GM21360 (cell line): ENCODE measurements around the gene SPATA2.
"Not testable (repeated sequence)": the region's sequence is repeated elsewhere in the genome, so short reads cannot be mapped to it uniquely, and the experiment has no call there.

ENCODE experiments used
- ATAC-seq: cut with Tn5 transposase; IDR thresholded peaks from one replicate; pipeline ENCODE4 v1.9.1; 2021; ENCODE audit warnings: mild to moderate bottlenecking, moderate library complexity; ENCODE audit not compliant: unreplicated experiment

The SPATA2 gene

DNA sequence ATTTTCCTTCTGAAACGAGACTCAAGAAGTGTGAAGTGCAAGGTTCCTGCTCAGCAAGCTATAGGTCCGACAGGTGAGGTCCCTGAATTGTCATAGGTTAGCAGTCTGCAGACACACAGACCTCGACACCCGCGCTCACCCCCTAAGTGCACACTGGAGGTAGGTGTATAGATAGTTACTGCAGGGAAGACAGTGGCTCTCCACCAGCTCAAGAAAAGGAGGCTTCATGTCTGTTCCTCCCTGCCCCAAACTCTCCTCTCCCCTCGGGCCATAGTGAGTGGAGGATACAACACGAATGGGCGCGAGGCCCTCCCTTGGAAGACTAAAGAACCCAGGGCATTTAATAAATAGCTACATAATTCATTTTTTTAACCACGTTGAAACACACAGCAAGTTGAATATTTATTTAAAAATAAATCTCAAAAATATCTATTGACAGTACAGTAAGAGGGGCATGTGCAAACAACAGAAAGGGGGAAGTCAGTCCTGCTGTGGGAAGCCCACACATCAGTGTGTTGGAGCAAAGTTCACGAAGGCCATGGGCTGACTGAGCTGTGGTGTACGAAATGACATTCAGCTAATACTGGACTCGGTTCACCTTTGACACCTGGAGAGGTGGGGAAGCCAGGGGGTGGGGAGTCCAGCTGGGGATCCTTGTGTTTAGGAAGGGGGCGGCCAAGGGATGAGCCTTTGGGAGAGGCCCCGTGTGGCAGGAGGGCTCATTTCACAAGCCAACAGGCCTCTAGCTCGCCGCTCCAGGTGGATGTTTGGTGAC is 10.7 kb downstream of the SPATA2 start:
- no peak for ATAC-seq

DNA sequence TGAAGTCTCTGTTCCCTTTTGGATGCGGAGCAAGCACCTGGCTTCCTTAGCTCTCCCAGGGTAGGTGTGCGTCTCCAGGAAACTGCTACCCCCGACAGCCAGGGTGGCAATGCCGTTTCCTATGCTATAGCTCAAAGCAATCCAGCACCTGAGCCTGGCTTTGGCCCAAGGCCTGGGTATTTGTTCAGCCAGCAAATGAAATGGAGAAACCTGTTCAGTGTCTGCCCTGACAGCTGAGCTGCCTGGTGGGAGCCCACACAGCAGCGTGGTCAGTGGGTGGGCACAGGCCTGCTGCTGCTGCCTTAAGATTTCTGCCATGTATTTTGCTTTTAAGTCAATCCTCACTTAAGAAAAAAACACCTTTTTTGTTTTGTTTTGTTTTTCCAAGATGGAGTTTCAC is 13.7 kb downstream of the SPATA2 start:
- no peak for ATAC-seq

DNA sequence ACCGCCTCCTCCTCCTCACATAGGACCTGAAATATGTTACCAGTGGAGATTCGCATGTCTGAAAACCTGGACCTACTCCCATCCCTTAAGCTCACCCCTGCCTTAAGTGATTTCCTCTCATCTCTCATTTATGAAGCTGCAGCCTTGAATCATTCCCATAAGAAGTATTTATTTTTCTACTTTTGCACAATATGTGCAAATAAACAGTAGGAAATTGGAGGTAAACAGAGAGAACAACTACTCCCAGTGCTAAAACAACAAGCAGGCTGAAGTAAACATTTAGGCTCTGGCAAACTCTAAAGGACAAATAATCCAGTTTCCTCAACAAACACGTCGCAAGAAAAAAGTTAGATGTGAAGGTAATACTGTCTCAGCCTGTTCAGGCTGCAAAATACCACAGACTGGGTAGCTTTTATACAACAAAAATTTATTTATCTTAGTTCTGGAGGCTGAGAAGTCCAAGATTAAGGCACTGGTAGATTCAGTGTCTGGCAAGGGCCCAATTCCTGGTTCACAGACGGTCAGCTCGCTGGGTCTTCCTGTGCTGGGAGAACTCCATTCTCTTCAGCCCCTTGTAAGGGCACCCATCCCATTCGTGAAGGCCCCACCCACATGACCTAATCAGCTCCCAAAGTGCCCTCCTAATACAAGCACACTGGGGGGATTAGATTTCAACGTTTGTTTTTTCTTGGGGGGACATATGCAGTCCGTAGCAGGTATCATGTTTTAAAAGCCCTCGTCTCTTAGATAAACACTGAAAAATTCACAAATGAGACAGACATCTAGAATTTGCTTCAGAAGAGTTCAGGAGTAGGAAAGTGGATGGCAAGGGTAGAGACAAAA is 15.6 kb downstream of the SPATA2 start:
- ATAC-seq = no peak

DNA sequence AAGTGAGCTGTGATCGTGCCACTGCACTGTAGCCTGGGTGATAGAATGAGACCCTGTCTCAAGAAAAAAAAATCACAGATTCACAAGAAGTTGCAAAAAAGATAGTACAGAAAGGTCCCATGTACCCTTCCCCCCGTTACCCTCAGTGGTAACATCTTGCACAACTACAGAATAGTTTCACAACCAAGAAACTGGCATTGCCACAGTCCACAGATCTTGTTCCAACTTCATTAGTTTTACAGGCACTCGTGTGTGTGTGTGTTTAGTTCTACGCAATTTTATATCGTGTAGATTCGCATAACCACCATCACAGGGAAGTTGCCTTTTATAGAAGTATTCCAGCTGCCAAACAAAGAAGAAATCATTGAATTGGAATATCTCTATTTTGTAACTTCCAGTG is 19.1 kb downstream of the SPATA2 start:
- ATAC-seq = no peak

DNA sequence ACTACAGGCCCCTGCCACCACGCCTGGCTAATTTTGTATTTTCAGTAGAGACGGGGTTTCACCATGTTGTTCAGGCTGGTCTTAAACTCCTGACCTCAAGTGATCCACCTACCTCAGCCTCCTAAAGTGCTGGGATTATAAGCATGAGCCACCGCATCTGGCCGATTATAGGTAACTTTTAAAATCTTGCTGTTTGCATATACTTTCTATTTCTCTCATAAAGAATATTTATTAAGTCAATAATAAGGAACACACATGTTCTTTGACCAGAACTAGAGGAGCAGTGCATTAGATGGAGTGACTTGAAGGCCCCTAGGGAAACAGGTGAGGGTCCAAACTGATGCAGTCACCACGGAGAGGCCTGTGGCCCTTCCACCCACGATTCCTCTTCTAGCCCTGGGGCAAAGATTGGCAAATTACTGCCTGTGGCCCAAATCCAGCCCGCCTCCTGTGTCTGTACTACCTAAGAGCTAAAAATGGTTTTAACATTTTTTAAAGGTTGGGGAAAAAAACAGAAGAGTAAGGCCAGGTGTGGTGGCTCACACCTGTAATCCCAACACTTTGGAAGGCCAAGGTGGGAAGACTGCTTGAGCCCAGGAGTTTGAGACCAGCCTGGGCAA is 19.7 kb downstream of the SPATA2 start:
- not testable (repeated sequence) for ATAC-seq

DNA sequence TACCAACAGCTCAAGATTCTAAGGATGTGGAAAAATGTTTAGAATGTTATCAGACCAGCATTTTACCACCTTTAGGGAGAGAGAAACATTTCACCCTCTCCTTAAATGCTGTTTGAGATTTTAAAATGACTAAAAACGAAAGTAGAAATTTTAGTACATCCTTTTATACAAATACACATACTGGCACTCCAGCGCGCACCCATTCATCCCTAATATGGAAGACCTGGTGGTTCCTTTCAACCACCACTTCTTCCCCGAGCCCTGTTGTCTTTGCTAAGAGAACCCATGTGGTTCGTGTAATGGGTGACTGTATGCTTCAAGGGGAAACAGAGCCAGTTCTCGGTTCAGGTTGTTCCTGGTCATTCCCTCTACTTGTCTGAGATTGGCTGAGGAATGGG is 21.3 kb downstream of the SPATA2 start:
- ATAC-seq = no peak

DNA sequence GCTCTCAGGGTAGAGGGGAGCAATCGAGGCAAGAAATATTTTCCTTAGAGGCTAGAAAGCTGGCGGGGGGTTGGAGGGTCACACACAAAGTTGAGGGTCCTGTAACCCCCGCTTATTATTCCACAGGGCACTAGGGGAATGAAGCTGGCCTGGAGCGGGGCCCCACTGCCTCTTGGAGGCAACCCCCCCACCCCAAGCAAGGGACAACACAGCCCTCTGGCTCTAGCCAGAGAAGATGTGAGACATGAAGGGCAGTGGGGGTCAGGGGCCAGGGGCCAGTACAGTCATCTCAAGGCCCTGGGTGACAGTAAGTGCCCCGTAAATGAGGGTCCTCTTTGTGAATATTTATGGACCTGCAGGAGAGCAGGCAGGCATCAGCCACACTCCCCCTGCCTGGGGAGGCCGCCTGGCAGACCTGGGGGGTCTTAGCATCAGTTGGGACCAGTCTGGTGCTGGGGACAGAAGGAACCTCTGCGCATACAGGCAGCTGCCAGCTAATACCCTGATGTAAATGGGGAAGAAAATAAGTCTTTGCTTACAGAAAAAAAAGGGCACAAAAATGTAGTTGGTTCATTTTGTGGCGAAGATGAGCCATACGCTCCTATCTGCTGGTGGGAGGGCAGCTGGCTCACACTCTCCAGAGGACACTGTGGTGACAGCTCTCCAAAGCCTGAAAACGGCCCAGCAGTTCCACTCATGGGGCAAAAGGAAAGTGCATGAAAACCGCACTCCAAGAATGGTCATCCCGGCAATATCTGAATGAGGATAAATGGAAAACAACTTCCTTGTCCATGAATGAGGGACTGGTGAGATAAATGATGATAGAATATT is 21.9 kb downstream of the SPATA2 start:
- ATAC-seq = no peak

DNA sequence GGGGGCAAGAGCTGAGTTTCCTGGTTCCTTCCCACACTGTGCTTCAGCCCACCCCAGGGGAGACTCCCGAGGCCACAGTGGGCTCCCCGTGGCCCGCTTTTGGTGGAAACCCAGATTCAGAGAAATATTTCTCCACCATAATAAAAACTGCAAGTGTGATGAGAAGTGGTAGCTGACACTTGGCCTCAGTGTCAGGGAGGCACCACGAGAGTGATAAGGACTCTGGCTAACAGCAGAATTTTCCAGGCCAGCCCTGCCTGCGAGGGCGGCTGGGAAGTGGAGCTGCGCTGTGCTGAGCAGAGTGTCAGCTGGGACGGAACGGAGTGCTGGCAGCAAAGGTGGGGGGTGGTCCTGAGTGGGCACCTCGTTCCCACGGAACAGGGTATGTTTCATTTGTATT is 22.5 kb downstream of the SPATA2 start:
- ATAC-seq = no peak

DNA sequence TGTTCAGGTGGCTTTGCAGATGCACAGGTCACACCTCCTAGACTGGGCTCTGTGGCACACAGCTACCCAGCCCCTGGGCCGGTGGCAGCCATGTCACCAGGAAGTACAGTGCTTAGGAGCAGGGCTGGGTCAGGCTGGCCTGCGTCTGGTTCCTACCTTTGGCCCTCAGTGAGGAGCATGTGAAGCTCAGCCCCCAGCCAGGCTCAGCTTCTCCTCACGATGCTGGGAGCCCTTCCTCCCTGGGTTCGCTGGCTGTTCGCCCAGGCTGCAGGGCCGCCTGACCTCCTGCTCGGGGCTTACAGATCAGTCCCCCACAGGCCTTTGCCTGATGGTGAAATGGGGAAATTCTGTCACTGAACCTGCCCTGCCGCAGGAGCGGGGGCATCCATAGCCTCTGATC is 23.1 kb downstream of the SPATA2 start:
- no peak for ATAC-seq

DNA sequence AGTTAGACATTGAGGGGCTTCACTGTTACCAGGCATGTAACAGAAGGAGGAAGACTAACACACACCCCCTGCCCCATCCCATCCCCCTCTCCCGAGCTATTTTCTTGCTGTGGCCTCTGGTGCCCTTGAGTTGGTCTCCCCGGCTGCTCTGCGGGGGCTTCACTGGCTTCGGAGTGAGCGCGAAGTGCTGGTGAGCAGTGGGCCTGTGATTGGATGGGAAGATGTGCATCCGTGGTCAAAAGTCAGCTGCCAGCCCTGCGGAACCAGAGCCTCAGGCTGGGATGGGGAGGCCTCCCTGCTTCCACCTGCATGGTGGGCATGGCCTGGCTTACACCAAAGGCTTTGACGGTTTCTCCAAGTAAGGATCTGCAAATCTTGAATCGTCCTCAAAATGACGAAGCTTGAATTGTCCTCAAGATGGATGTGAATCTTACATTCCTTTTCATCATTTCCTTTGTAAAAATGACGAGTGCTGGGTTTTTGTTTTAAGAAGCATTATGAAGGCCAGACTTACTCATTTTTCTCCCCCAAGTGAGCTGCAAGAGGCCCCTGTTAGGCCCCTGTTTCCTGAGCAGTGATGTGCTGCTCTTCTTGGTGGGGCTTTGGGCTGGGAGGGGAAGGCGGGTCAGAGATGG is 23.7 kb downstream of the SPATA2 start:
- no peak for ATAC-seq

DNA sequence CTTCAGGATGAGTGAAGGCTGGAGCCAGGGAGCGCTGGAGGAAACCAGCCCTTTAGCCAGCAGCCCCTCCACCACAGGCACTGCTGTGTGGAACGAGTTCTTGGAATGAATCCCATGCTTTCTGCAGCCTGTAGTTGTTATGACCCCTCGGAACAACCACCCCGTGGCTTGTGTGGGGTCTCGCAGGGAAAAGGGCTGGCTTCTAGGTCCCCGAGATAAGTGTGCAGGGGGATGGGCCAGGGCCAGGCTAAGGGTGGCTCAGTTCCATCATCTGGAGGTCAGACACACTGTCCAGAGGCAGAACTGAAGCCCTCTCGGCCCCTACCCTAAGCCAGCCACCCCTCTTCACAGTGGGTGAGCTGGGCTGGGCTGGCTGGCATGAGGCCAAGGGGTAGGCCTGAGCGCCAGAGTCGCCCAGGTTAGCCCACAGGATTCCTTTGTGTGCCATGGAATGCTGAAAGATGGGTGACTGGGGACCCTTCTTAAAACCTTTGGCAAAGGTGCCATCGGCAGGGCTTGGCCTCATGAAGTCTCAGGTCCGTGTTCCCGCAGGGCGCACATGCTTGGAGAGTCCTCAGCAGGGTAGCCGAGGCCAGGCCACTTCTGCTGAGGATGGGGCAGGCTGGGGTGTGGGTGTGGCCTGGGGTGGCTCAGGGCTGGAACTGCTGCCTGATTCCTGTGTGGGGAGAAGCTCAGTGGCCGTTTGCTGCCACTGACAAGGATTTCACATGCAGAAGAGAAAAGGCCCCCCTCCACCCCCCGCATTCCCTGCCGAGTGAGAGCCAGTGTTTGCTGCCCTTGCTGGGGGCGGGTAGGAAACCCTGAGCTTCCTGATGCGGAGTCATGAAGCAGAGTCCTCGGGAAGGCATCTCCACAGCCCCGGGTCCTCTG is 24.6 kb downstream of the SPATA2 start:
- no peak for ATAC-seq

DNA sequence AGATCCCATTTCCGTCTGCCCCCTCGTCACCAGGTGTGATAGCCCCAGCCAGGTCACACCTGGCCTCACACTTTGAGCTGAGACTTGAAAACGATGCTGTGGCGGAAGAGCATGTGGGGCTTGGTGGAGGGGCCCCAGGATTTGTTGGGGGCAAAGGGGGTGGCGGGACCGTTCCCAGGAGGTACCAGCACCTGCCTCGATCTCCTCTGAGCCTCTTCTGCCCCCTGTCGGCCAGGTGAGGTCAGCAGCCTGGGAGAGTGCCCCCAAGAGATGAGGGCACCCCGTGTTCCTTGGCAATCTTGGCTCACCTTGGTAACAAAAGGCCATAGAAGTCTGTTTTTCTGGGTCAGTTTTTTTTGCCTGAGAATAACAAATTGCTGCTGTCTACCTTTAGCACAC is 25.4 kb downstream of the SPATA2 start:
- no peak for ATAC-seq

DNA sequence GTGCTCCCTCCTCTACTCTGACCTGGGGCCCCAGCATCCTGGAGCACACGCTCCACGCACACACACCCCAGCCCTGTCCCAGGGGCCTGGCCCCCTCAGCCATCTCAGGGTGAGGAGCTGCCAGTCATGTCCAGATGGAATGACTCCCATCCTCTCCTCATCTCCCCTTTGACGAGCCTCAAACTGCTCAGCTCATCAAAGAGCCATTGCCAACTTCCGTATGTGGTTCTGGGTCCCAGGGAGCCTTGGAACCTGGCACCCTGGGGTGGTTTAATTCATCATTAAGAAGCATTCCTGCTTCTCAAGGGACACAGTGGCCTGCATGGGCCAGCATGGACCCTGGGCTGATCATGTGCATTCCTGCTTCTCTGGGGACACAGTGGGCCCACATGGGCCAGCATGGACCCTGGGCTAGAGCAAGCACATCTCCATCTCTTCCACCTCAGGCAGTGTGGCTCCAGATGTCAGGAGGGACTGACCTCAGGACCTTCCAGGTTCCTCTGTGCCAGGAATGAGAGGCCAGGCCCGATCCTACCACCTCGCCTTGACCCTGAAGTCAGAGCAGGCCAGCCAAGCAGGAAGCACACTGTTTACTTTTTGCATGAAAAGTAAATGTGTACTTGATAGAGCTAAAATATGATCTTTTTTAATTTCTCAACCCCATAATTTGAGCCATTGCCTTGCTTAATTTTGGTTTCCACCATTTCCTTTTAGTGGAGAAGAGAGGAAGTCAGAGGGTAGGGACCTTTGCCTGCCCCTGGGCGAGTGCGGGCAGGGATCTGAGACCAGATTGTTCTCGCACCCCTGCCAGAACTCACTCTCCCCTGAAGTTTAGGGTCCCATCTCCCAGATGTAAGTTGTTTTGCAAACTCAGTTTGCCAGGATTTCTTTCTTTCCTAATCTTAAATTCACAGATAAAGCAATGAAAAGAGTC is 26.1 kb downstream of the SPATA2 start:
- ATAC-seq = no peak

DNA sequence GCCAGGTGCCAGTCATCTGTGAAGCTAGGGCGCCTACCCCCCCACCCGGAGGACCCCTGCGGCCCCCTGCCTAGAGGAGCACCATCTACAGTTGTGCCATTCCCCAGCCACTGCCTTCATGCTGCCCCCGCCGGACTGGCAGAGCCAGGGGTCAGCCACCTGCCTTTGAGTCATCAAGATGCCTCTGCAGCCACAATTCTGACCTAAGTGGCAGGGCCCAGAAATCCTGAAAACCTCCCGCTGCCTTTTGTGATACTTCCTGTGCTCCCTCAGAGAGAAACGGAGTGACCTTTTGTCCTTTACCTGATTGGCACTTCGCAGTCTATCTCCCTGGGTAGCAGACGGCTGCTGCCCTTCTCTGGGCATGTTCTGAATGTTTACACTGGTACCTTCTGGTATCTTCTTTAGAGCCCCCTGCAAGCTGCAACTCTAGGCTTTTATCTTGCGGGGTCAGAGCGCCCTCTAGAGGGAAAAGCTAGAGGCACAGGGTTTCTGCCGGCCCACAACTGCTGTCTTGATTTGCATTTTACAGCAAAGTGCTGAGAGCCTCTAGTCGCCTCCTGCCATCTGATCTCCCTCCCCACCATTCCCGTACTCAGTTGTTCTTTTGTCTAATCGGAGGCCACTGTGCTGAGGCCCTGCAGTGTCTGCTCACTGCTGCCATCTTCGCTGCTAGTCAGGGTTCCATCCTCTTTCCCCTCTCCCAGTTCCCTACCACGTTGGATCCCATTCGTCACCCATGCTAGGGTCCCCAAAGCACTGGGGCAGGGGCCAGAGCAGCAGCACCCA is 26.9 kb downstream of the SPATA2 start:
- no peak for ATAC-seq

DNA sequence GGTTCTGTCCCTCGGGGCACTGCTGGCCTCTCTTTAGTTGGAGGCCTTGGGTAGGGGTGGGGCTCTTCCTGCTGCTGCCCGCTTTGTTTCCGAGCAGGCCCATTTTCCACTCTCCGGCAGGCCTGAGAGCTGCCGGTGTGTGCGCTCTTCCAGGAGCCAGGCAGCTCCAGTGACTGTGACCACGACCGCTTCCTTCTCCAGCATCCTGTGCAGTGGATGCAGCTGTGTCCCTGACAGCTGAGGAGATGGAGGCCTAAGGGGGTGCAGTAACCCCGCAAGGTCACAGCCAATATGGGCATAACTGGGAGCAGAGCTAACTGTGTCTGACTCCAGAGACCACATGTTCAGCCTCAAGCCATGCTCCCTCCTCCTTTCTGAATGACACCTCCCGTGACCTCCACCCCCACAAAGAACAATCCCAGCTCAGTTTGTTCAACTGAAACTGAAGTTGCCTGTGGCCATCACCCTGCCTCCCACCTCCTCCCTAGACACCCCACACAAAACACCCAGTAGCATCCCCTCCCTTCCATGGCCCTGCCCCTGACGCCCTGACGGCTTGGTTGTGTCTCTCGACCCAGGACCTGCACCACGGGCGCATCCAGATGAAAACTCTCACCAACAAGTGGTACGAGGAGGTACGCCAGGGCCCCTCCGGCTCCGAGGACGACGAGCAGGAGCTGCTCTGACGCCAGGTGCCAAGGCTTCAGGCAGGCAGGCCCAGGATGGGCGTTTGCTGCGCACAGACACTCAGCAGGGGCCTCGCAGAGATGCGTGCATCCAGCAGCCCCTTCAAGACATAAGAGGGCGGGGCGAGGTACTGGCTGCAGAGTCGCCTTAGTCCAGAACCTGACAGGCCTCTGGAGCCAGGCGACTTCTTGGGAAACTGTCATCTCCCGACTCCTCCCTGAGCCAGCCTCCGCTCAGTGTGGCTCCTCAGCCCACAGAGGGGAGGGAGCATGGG is 27.8 kb downstream of the SPATA2 start:
- no peak for ATAC-seq

DNA sequence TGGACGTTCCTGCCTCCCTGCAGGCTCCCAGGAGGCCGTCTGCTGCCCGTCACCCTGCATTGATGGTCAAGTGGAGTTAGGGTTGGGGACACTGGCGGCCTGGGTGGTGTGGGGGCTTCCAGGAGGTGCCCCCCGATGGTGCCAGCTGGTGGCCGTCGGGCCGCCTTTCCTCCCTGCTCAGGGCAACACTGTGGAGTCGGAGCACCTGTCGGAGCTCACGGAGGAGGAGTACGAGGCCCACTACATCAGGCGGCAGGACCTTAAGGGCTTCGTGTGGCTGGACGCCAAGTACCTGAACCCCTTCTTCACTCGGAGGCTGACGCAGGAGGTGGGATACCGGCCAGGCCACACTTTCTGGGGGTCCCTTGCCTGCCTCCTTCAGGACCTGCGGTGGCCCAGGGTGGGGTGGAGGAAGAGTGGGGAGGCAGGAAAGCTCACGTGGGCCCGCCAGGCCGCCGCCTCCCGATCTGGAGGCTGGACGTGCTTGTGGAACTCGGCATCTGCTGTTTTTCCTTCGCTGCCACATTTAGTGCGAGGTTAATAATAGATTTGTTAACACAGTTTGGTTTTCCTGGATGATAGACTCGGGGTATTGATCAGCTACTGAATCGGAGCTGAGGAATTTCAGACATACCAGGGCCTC is 28.6 kb downstream of the SPATA2 start:
- ATAC-seq = no peak
